SK-N-SH (cell line): Measurements from ENCODE around the gene PSD2. TPM values are rescaled to one million over a fixed set of nuclear protein-coding genes. Genes with fewer than 3 reads are reported as not detected.

ENCODE experiments used
- CTCF ChIA-PET: fragments of 300-600, 350-600 bp; formaldehyde crosslinking; extraction: SDS; loops from one replicate; lab custom pipeline; 2021; lab: Yijun Ruan, JAX
- POLR2A ChIA-PET: fragments of 350-600 bp; sonication (Branson Sonifier 250); formaldehyde crosslinking; extraction: SDS; loops from one replicate; lab custom pipeline; 2020; ENCODE audit warnings: antibody characterized with exemption, inconsistent platforms; lab: Yijun Ruan, JAX
- DNase-seq: peaks from one replicate; pipeline ENCODE4 v3.0.0; 2012
- H2AFZ ChIP-seq: fragments of 200-600 bp; sonication (generic); 2 replicates; pipeline ENCODE4 v1.8.1; 2016; ENCODE audit warnings: antibody characterized with exemption, mild to moderate bottlenecking, low read depth
- H3F3A ChIP-seq: fragments of 200-600 bp; sonication (generic); replicated peaks from 2 replicates; pipeline ENCODE3; 2016; ENCODE audit warnings: antibody characterized with exemption, mild to moderate bottlenecking; ENCODE audit not compliant: insufficient read depth
- H3K27ac ChIP-seq, 2 experiments: fragments of 200-500 bp in 1 of 2; fragments of 200-600 bp in 1 of 2; sonication (Bioruptor generic) in 1 of 2; sonication (generic), shearing (Covaris generic) in 1 of 2; 2 replicates each; pipeline versions ENCODE4 v1.5.1 to v1.6.1; 2014 to 2016; ENCODE audit warnings: low read depth in 2 of 2, inconsistent platforms in 1 of 2, low read length in 1 of 2, mild to moderate bottlenecking in 1 of 2, mixed read lengths in 1 of 2
- H3K27me3 ChIP-seq: fragments of 200-600 bp; sonication (generic), shearing (Covaris generic); 2 replicates; pipeline ENCODE4 v1.6.1; 2016; ENCODE audit warnings: mixed run types; ENCODE audit not compliant: insufficient read depth
- H3K36me3 ChIP-seq, 2 experiments: fragments of 200-500 bp in 1 of 2; fragments of 200-600 bp in 1 of 2; sonication (Bioruptor generic) in 1 of 2; sonication (generic) in 1 of 2; replicated peaks in 1 of 2; 2 replicates each; pipeline versions ENCODE3 to v1.5.1; 2014 to 2016; ENCODE audit warnings: low read length in 1 of 2, mild to moderate bottlenecking in 1 of 2; ENCODE audit not compliant: insufficient read depth in 2 of 2, control insufficient read depth in 1 of 2
- H3K4me1 ChIP-seq, 2 experiments: fragments of 200-500 bp in 1 of 2; fragments of 200-600 bp in 1 of 2; sonication (Bioruptor generic) in 1 of 2; sonication (generic), shearing (Covaris generic) in 1 of 2; 2 replicates each; pipeline versions ENCODE4 v1.5.1 to v1.6.1; 2014 to 2016; ENCODE audit warnings: low read depth in 1 of 2, low read length in 1 of 2, mixed run types in 1 of 2; ENCODE audit not compliant: insufficient read depth in 2 of 2, control insufficient read depth in 1 of 2
- H3K4me2 ChIP-seq: fragments of 200-600 bp; sonication (generic), shearing (Covaris generic); 2 replicates; pipeline ENCODE4 v1.6.1; 2017; ENCODE audit warnings: mixed run types
- H3K4me3 ChIP-seq, 2 experiments: fragments of 200-500 bp in 1 of 2; fragments of 200-600 bp in 1 of 2; sonication (Bioruptor generic) in 1 of 2; sonication (generic), shearing (Covaris generic) in 1 of 2; 2 replicates each; pipeline versions ENCODE4 v1.5.1 to v1.8.1; 2014 to 2016; ENCODE audit warnings: low read depth in 2 of 2, inconsistent platforms in 1 of 2, low read length in 1 of 2, mild to moderate bottlenecking in 1 of 2, mixed read lengths in 1 of 2, moderate library complexity in 1 of 2
- H3K79me2 ChIP-seq: fragments of 200-600 bp; sonication (generic); 2 replicates; pipeline ENCODE4 v1.8.1; 2017; ENCODE audit warnings: mild to moderate bottlenecking; ENCODE audit not compliant: insufficient read depth
- H3K9ac ChIP-seq: fragments of 200-600 bp; sonication (generic); 2 replicates; pipeline ENCODE4 v1.6.1; 2017; ENCODE audit warnings: mixed run types
- H3K9me2 ChIP-seq: fragments of 200-600 bp; sonication (generic); 2 replicates; pipeline ENCODE4 v1.6.1; 2017; ENCODE audit warnings: mixed run types
- H3K9me3 ChIP-seq: fragments of 200-600 bp; sonication (generic); 2 replicates; pipeline ENCODE4 v1.6.1; 2017; ENCODE audit warnings: mixed run types, mild to moderate bottlenecking, moderate library complexity
- H4K20me1 ChIP-seq: fragments of 200-600 bp; sonication (generic); 2 replicates; pipeline ENCODE4 v1.6.1; 2017; ENCODE audit warnings: mild to moderate bottlenecking, mixed run types; ENCODE audit not compliant: insufficient read depth
- CTCF ChIP-seq: fragments of 200-600 bp; sonication (generic); IDR thresholded peaks from 2 replicates; pipeline ENCODE4 v1.6.1; 2017; ENCODE audit warnings: antibody characterized with exemption, mild to moderate bottlenecking, moderate library complexity
- EZH2phosphoT487 ChIP-seq: fragments of 200-600 bp; sonication (generic); IDR thresholded peaks from 2 replicates; pipeline ENCODE4 v1.6.1; 2017; ENCODE audit warnings: low read depth, mixed run types, mild to moderate bottlenecking, antibody characterized with exemption, moderate library complexity, borderline replicate concordance
- FOXJ3 ChIP-seq: sonication (generic); formaldehyde crosslinking; IDR thresholded peaks from 2 replicates; pipeline ENCODE4 v1.5.1; 2020; ENCODE audit warnings: mild to moderate bottlenecking, missing genetic modification reagents
- FOXM1 ChIP-seq: IDR thresholded peaks from 2 replicates; pipeline ENCODE4 v1.4.0; 2012; ENCODE audit warnings: low read depth, mild to moderate bottlenecking
- GABPA ChIP-seq: IDR thresholded peaks from 2 replicates; pipeline ENCODE4 v1.4.0; 2012; ENCODE audit warnings: low read depth, mild to moderate bottlenecking
- MEF2A ChIP-seq: IDR thresholded peaks from 2 replicates; pipeline ENCODE4 v1.4.0; 2012; ENCODE audit warnings: low read depth, borderline replicate concordance
- MXI1 ChIP-seq: IDR thresholded peaks from 2 replicates; pipeline ENCODE4 v1.6.1; 2012; ENCODE audit warnings: mild to moderate bottlenecking, low read depth, low read length, improper control_type of control experiment
- NFIC ChIP-seq: IDR thresholded peaks from 2 replicates; pipeline ENCODE4 v1.4.0; 2012; ENCODE audit warnings: borderline replicate concordance
- PBX3 ChIP-seq: IDR thresholded peaks from 2 replicates; pipeline ENCODE4; 2012
- POLR2AphosphoS5 ChIP-seq: IDR thresholded peaks from 2 replicates; pipeline ENCODE4 v1.6.1; 2012; ENCODE audit warnings: low read depth, low read length
- TCF12 ChIP-seq: IDR thresholded peaks from 2 replicates; pipeline ENCODE4 v1.4.0; 2012
- USF2 ChIP-seq: fragments of 150-350 bp; IDR thresholded peaks from 2 replicates; pipeline ENCODE4 v1.6.1; 2017; ENCODE audit warnings: antibody characterized with exemption, low read length, low read depth, borderline replicate concordance
- WGBS: methylation state at CpG from one replicate; pipeline ENCODE4 v1.1.6; 2017; ENCODE audit warnings: low lambda C conversion rate; 5-methylcytosine and 5-hydroxymethylcytosine counted together
- polyA plus RNA-seq, 3 experiments: library from polyadenylated mRNA; depleted of rRNA; stranded (reverse); fragments of >200 nt; gene quantifications; 2 replicates each; pipeline ENCODE4 v1.2.3, GENCODE V29; 2012

The PSD2 gene
- polyA plus RNA-seq, 1 of the 3 experiments (the other 2 are of a cell fraction), result 0.15 TPM

- TF ChIP-seq PBX3 (no peak), CTCF (no peak), MXI1 (no peak), POLR2AphosphoS5 (no peak), NFIC (no peak), TCF12 (no peak)
- TF ChIP-seq, all 33 proteins: peak for 0
Observed at GRCh38 chr5:139855946-139856540, 60.4 kb downstream of the PSD2 start (continued).

- Histone ChIP-seq H3K4me2 (no peak overlapping the region), H4K20me1 (no peaks in the 10 kb centered on the region), H3K27me3 (no peaks in the 10 kb centered on the region), H3K36me3 (no peaks in the 10 kb centered on the region), H3F3A (no peaks in the 10 kb centered on the region), H3K4me3 (no peak overlapping the region), H3K9me2 (no peaks in the 10 kb centered on the region), H3K9me3 (no peaks in the 10 kb centered on the region), H3K79me2 (no peaks in the 10 kb centered on the region), H2AFZ (no peak overlapping the region), H3K27ac (no peak overlapping the region), H3K4me1 (peaks cover 0 to 5% of the 10 kb centered on the region in 2 experiments; a peak in 1 of 4 replicates), H3K9ac (no peak overlapping the region)
- DNase-seq, result peak; percentile 48
- WGBS, result 86% methylated on average over 3 of the region's 4 CpGs
- TF ChIP-seq MEF2A (no peak), MXI1 (peak; percentile 24; the same call in 1 of the 2 replicates)
- ChIA-PET CTCF (interaction anchor here (0.9 to 17.2 kb wide), 3 partner anchors 67 to 300 kb away, joined by 3 to 225 read pairs (median 4); no protein-coding TSS in a partner anchor), POLR2A (no interaction called here)
Observed at GRCh38 chr5:139856714-139857113, 61.1 kb downstream of the PSD2 start.

- ChIA-PET CTCF (interaction anchor here (1.1 to 17.2 kb wide), 5 partner anchors 10 to 168 kb away, joined by 3 to 225 read pairs (median 10); no protein-coding TSS in a partner anchor), POLR2A (no interaction called here)
- no peaks in the 10 kb centered on the region for H3K36me3 ChIP-seq
- no peak for TF ChIP-seq FOXJ3 (CRISPR knock-in tag)
- no peak for TF ChIP-seq CTCF
- TF ChIP-seq PBX3, result no peak
- TF ChIP-seq FOXM1, result no peak
- no peak for TF ChIP-seq GABPA
- TF ChIP-seq USF2, result no peak
- TF ChIP-seq EZH2phosphoT487, result no peak
- H3K4me3 ChIP-seq, result no peak overlapping the region
- H3K27ac ChIP-seq, result no peak overlapping the region
- H3K27me3 ChIP-seq, result no peaks in the 10 kb centered on the region
- no peak overlapping the region for H3K9ac ChIP-seq
- no peaks in the 10 kb centered on the region for H3F3A ChIP-seq
- H3K4me1 ChIP-seq, result peaks cover 0 to 2% of the 10 kb centered on the region in 2 experiments; a peak in 1 of 4 replicates
- H4K20me1 ChIP-seq, result no peaks in the 10 kb centered on the region
- no peaks in the 10 kb centered on the region for H3K79me2 ChIP-seq
- no peak overlapping the region for H3K4me2 ChIP-seq
- 66% methylated on average over 2 of the region's 2 CpGs for WGBS
- H2AFZ ChIP-seq, result no peak overlapping the region
- H3K9me2 ChIP-seq, result no peaks in the 10 kb centered on the region
- no peaks in the 10 kb centered on the region for H3K9me3 ChIP-seq
- DNase-seq, result no peak
Observed at GRCh38 chr5:139859013-139859412, 63.4 kb downstream of the PSD2 start.
